ENCODE data around the gene ARMC5. TPM values are rescaled to one million over a fixed set of nuclear protein-coding genes. Genes with fewer than 3 reads are reported as not detected.

ARMC5 gene
- 5.3 to 15.0 TPM (median 12.1 TPM) in 5 replicates for total RNA-seq (2022; extraction: Qiagen RNA extraction; ENCODE audit: low read depth)

DNA sequence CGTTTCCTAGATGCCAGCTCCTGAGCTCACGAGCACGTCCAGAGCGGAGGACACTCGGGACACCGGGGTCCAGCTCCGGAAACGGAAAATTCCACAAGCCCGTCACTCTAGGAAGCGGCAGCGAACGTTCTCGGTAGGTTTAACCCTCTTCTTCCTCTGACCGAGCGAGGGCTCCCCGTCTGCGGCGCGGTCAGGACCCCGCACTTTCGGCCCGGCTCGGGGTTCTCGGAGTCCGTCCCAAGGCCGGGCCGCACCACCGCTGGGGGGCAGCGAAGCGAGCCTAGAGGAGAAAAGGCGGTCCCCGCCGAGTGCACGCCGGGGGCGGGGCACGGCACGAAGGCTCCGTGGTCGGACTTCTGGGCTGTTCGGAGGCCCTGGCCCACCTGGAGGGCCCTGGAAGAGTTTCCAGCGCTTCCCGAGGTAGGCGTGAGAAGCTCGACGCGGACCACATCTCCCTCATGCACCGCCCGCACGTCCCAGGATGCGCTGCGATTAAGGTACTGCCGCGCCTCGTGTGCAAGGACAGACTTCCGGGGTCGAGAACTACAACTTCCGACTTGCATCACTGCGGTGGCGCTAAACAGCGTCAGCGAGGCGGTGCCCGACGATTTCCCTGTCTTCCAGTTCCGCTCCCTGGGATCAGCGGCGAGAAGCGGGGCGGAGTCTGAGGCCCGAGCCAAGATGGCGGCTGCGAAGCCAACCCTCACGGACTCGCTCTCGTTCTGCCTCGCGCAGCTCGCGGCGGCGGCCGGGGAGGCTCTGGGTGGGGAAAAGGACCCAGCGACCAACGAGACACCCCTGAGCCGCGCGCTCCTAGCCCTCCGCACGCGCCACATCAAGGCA, at the start of gene ARMC5:
Gene ARMC5, plus strand, starts transcription at position 658 of the 843 bp plus-strand sequence. Its CDS starts 24 bp downstream, at position 682.

GRCh38 chr16:31428279-31428597, 31.1 kb upstream of the ARMC5 start, which contains the start of gene COX6A2:
Gene COX6A2 (minus strand): TSS chr16:31428360. CDS start chr16:31428325, 35 bp downstream.

DNA sequence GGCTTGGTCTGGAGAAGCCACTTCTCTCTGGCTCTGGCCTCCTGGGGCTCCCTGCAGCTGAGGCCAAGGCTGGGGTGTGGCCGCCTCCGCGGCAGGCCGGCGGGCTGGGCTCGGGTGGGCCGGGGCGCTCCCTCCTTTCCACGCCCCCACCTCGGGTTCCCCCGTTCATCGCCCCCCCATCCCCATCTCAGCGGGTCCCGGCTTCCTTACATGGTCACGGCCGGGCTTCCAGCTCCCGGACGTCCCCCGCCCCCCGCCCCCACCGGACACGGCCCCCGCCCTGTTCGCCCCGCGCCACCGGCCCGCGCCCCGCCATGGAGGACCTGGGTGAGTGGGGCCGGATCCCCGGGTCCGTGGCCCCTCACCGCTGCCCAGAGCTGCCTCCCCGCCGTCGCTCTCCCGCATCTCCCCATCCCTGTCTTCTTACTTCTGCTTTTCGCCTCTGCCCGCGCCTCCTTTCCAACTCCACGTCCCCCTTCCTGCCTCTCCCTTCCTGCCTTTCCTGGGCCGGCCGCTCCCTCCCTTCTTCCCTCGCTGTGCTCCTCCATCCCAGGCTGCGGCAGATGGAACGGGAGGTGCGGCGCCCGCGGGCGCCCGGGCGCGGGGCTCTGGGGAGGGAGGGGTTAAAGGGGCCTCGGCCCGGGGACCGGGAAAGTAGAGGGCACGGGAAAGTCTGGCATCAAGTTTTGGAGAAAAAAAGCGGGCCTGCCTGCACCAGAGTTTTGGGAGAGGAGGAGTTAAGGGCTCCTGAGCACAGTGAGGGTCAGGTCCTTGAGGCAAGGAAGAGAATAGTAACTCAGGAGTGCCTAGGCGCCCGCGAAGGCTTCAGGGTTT, 12.8 kb downstream of the ARMC5 start, which contains the start of gene TGFB1I1:
Gene TGFB1I1, plus strand, starts transcription at position 278 of the 834 bp plus-strand sequence. Its CDS starts 37 bp downstream, at position 315.

GRCh38 chr16:31483081-31483480, 23.8 kb downstream of the ARMC5 start, which contains the start of gene SLC5A2:
Gene SLC5A2 (plus strand): TSS chr16:31483123. CDS start chr16:31483137, 14 bp downstream.

DNA sequence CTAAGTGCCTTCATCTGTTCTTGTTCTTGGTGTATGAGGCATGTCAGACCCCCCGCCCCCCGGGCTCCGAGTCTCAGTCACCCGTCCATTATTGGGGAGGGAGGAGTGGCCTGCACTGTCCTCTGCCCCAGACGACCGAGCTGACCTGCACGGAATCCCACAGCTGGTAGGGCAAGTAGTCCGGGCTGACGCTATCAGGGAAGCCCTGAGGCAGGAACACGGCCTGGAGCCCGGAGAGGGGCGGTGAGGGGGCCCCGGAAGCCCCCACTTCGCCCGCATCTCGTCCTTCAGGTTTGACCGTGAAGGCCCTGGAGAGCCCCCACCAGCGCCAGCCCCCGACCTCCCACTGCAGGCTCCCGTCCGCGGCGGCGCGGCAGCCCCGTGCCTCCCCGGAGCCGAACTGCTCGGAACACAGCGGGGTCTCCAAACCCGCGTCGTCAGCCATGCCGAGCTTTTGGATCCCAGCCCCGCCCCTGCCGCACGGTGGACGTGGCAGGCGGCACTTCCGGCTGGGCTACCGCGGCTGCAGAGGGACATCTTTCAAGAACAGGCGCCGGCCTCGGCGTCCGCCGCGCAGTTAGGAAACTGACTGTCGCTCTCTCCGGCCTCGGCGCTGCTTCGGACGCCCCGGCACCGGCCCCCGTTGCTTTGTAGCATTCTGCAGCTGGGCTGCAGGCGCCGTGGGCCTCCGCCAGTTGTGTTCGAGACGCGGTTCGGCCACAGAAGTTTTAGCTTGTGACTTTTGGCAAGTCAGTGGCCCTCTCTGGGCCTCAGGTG, 48.8 kb downstream of the ARMC5 start, which contains the start of gene RUSF1:
Gene RUSF1, minus strand, starts transcription at position 463 of the 777 bp plus-strand sequence. Its CDS starts 18 bp downstream, at position 445.

Other genes with a start within 250 kb of the ARMC5 start
- 0.01 to 0.16 TPM (median 0.03 TPM) in 4 of 5 replicates, not detected in the other for gene TRIM72, start 245.4 kb upstream of the ARMC5 start, total RNA-seq (2022; extraction: Qiagen RNA extraction; ENCODE audit: low read depth)
- not detected in 5 replicates for gene PYDC1, start 242.4 kb upstream of the ARMC5 start, total RNA-seq (2022; extraction: Qiagen RNA extraction; ENCODE audit: low read depth)
- gene ITGAM, start 199.5 kb upstream of the ARMC5 start, total RNA-seq (2022; extraction: Qiagen RNA extraction; ENCODE audit: low read depth) = 2.2 to 3.4 TPM (median 2.8 TPM) in 5 replicates
- gene ITGAX, start 104.3 kb upstream of the ARMC5 start, total RNA-seq (2022; extraction: Qiagen RNA extraction; ENCODE audit: low read depth) = 1.2 to 2.4 TPM (median 1.3 TPM) in 5 replicates
- gene ITGAD, start 66.2 kb upstream of the ARMC5 start, total RNA-seq (2022; extraction: Qiagen RNA extraction; ENCODE audit: low read depth) = 0.02 to 0.15 TPM in 2 of 5 replicates, not detected in the others
- gene COX6A2, start 31.1 kb upstream of the ARMC5 start, total RNA-seq (2022; extraction: Qiagen RNA extraction; ENCODE audit: low read depth) = not detected in 5 replicates
- 0.09 to 0.12 TPM (median 0.10 TPM) in 5 replicates for gene ZNF843, start 16.7 kb upstream of the ARMC5 start, total RNA-seq (2022; extraction: Qiagen RNA extraction; ENCODE audit: low read depth)
- gene TGFB1I1, start 12.7 kb downstream of the ARMC5 start, total RNA-seq (2022; extraction: Qiagen RNA extraction; ENCODE audit: low read depth) = 34.3 to 68.8 TPM (median 45.1 TPM) in 5 replicates
- gene SLC5A2, start 23.6 kb downstream of the ARMC5 start, total RNA-seq (2022; extraction: Qiagen RNA extraction; ENCODE audit: low read depth) = 0.10 to 0.45 TPM (median 0.31 TPM) in 5 replicates
- gene RUSF1, start 48.9 kb downstream of the ARMC5 start, total RNA-seq (2022; extraction: Qiagen RNA extraction; ENCODE audit: low read depth) = 36.7 to 53.6 TPM (median 49.7 TPM) in 5 replicates
- not detected in 5 replicates for gene AHSP, start 68.4 kb downstream of the ARMC5 start, total RNA-seq (2022; extraction: Qiagen RNA extraction; ENCODE audit: low read depth)